Panc1 (cell line): ENCODE measurements around the gene MAP4. TPM values are rescaled to one million over a fixed set of nuclear protein-coding genes. Genes with fewer than 3 reads are reported as not detected.

Source experiments
- ATAC-seq: fragments of 200-7000 bp; cut with Tn5 transposase; 2 replicates; pipeline ENCODE4 v1.9.1; 2020; ENCODE audit warnings: mild to moderate bottlenecking, moderate library complexity
- BruUV-seq: library from RNA; stranded (reverse); fragments of 400-500 nt; replicated peaks from 2 replicates; lab custom pipeline; 2021; lab: Mats Ljungman, UMichigan
- CTCF ChIA-PET: fragments of 300-600 bp; sonication (Branson Sonifier 250); formaldehyde crosslinking; loops from one replicate; lab custom pipeline; 2022; ENCODE audit warnings: antibody characterized with exemption; lab: Charles Lee
- POLR2A ChIA-PET: fragments of 300-600 bp; sonication (Branson Sonifier 250); formaldehyde crosslinking; loops from one replicate; lab custom pipeline; 2022; ENCODE audit warnings: antibody characterized with exemption; lab: Charles Lee
- DNase-seq: peaks from one replicate; pipeline ENCODE4 v3.0.0-alpha.2; 2010; ENCODE audit warnings: low read depth, low spot score
- H3K27ac ChIP-seq: 2 replicates; pipeline ENCODE4 v1.5.1; 2011; ENCODE audit warnings: mild to moderate bottlenecking, low read length, inconsistent platforms
- H3K27me3 ChIP-seq: fragments of 200-500 bp; sonication (Bioruptor generic); 2 replicates; pipeline ENCODE4 v1.6.0; 2014; ENCODE audit warnings: low read length, inconsistent platforms; ENCODE audit not compliant: control insufficient read depth, insufficient read depth
- H3K36me3 ChIP-seq: fragments of 200-500 bp; sonication (Bioruptor generic); 2 replicates; pipeline ENCODE4 v1.5.1; 2014; ENCODE audit warnings: inconsistent platforms, mild to moderate bottlenecking, low read length, moderate library complexity; ENCODE audit not compliant: control insufficient read depth, insufficient read depth
- H3K4me1 ChIP-seq: 2 replicates; pipeline ENCODE4 v1.5.1; 2011; ENCODE audit warnings: inconsistent platforms, mild to moderate bottlenecking, low read length, moderate library complexity; ENCODE audit not compliant: control insufficient read depth, insufficient read depth
- H3K4me3 ChIP-seq, 2 experiments: 2 replicates each; pipeline ENCODE4 v1.5.1; 2011 to 2012; ENCODE audit warnings: low read depth in 2 of 2, low read length in 2 of 2, mild to moderate bottlenecking in 2 of 2, inconsistent platforms in 1 of 2, moderate library complexity in 1 of 2
- H3K9me3 ChIP-seq: fragments of 200-500 bp; sonication (Bioruptor generic); 2 replicates; pipeline ENCODE4 v1.5.1; 2014; ENCODE audit warnings: low read depth, mild to moderate bottlenecking, inconsistent platforms, low read length, moderate library complexity; ENCODE audit not compliant: control insufficient read depth, insufficient read depth
- POLR2AphosphoS5 ChIP-seq: IDR thresholded peaks from 2 replicates; pipeline ENCODE4 v1.6.1; 2012; ENCODE audit warnings: mild to moderate bottlenecking, low read depth, low read length, moderate library complexity
- SIN3A ChIP-seq: IDR thresholded peaks from 2 replicates; pipeline ENCODE4 v1.6.1; 2012; ENCODE audit warnings: low read depth, mild to moderate bottlenecking, low read length, moderate library complexity, borderline replicate concordance; ENCODE audit not compliant: insufficient read depth
- TCF7L2 ChIP-seq: IDR thresholded peaks from 2 replicates; pipeline ENCODE4 v1.6.1; 2011; ENCODE audit warnings: mild to moderate bottlenecking, low read depth, low read length, inconsistent platforms
- in situ Hi-C: cut with HindIII; loops from 2 replicates; pipeline ENCODE4 v1.10.0; 2016; ENCODE audit warnings: low sequenced_read_pairs, low pct_unique_long_range_greater_than_20kb
- intact Hi-C: fragments of 100-400 bp; cut with micrococcal nuclease; formaldehyde crosslinking; loops from one replicate; pipeline ENCODE4 v1.10.0; 2022; ENCODE audit not compliant: unreplicated experiment
- total RNA-seq: library from RNA; stranded (reverse); gene quantifications from one replicate; pipeline ENCODE4 v1.2.1, GENCODE V29; 2021; ENCODE audit not compliant: unreplicated experiment
- TF ChIP-seq, protein P1 (sequence below): fragments of 450-650 bp; IDR thresholded peaks from 2 replicates; pipeline ENCODE4 v1.5.1; 2017; ENCODE audit warnings: mild to moderate bottlenecking
- TF ChIP-seq, protein P2 (sequence below), 2 experiments: IDR thresholded peaks; 2 replicates each; pipeline ENCODE4 v1.6.1; 2011 to 2012; ENCODE audit warnings: low read depth in 2 of 2, control low read depth in 1 of 2, low read length in 1 of 2, mild to moderate bottlenecking in 1 of 2, moderate library complexity in 1 of 2; ENCODE audit not compliant: insufficient read depth in 1 of 2

MAP4 gene
- total RNA-seq, 1 experiment from 2014 or later: 150 TPM

DNA sequence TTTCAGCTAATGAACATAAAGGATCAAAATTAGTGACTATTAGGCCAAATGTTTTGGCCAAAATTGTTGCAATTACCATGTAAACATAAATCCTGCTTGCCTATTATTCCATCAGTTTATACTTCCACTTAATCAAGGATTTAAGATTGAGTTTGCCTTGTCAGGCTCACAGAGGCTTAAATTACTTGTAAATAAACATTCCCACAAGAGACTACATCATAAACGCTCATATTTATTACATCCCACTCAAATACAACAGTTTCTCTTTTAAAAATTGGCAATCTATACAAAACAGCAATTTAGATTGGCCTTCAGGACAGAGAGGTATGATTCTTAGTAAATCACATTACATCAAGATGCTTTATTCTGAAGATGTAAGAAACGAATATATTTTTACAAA is 9.9 kb upstream of the MAP4 start:
- TF ChIP-seq SIN3A (no peak), TCF7L2 (no peak), POLR2AphosphoS5 (no peak)
- TF ChIP-seq, protein P1, sequence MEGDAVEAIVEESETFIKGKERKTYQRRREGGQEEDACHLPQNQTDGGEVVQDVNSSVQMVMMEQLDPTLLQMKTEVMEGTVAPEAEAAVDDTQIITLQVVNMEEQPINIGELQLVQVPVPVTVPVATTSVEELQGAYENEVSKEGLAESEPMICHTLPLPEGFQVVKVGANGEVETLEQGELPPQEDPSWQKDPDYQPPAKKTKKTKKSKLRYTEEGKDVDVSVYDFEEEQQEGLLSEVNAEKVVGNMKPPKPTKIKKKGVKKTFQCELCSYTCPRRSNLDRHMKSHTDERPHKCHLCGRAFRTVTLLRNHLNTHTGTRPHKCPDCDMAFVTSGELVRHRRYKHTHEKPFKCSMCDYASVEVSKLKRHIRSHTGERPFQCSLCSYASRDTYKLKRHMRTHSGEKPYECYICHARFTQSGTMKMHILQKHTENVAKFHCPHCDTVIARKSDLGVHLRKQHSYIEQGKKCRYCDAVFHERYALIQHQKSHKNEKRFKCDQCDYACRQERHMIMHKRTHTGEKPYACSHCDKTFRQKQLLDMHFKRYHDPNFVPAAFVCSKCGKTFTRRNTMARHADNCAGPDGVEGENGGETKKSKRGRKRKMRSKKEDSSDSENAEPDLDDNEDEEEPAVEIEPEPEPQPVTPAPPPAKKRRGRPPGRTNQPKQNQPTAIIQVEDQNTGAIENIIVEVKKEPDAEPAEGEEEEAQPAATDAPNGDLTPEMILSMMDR: no peak
- TF ChIP-seq, protein P2, sequence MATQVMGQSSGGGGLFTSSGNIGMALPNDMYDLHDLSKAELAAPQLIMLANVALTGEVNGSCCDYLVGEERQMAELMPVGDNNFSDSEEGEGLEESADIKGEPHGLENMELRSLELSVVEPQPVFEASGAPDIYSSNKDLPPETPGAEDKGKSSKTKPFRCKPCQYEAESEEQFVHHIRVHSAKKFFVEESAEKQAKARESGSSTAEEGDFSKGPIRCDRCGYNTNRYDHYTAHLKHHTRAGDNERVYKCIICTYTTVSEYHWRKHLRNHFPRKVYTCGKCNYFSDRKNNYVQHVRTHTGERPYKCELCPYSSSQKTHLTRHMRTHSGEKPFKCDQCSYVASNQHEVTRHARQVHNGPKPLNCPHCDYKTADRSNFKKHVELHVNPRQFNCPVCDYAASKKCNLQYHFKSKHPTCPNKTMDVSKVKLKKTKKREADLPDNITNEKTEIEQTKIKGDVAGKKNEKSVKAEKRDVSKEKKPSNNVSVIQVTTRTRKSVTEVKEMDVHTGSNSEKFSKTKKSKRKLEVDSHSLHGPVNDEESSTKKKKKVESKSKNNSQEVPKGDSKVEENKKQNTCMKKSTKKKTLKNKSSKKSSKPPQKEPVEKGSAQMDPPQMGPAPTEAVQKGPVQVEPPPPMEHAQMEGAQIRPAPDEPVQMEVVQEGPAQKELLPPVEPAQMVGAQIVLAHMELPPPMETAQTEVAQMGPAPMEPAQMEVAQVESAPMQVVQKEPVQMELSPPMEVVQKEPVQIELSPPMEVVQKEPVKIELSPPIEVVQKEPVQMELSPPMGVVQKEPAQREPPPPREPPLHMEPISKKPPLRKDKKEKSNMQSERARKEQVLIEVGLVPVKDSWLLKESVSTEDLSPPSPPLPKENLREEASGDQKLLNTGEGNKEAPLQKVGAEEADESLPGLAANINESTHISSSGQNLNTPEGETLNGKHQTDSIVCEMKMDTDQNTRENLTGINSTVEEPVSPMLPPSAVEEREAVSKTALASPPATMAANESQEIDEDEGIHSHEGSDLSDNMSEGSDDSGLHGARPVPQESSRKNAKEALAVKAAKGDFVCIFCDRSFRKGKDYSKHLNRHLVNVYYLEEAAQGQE (IDR thresholded peaks at IDR 0.05; ENCODE audit: insufficient read depth in 1 of 2, low read depth in 2 of 2, low read length in 1 of 2): no peak
- DNase-seq (no peak), ATAC-seq (no peak)
- H3K4me3 ChIP-seq: no peak overlapping the region
- intact Hi-C loops: no loop called here
- no peaks in the 10 kb centered on the region; the same call in 1 of the 2 replicates for H3K36me3 ChIP-seq
- in situ Hi-C loops: no loop called here
- H3K4me1 ChIP-seq: no peaks in the 10 kb centered on the region
- H3K27ac ChIP-seq: no peak overlapping the region
- no TSS peak for BruUV-seq
- H3K27me3 ChIP-seq: no peaks in the 10 kb centered on the region
- ChIA-PET POLR2A (no interaction called here), CTCF (no interaction called here)
- no peaks in the 10 kb centered on the region for H3K9me3 ChIP-seq

DNA sequence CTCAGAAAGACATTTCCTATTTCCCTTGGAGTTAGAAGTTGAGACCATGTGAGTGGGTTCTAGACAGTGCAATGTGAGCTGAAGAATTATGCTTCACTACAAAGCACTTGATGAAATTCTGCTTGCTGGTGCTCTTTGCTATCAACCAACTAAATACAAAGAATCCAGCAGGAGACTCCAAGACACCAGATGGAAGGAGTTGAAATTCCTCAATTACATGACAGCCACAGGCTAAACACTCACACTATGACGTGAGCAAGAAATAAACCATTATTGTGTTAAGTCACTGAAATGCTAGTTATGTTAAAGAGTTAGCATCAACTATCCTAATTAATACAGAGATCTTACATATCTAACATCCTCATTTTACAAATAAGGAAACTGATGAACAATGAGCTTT is 8.2 kb upstream of the MAP4 start:
- intact Hi-C loops (no loop called here), in situ Hi-C loops (no loop called here)
- TF ChIP-seq, protein P2 (IDR thresholded peaks at IDR 0.05; ENCODE audit: insufficient read depth in 1 of 2, low read depth in 2 of 2, low read length in 1 of 2): no peak
- TF ChIP-seq POLR2AphosphoS5 (no peak), TCF7L2 (no peak), SIN3A (no peak)
- TF ChIP-seq, protein P1: no peak
- Histone ChIP-seq H3K27ac (no peak overlapping the region), H3K9me3 (no peaks in the 10 kb centered on the region), H3K4me3 (no peak overlapping the region), H3K27me3 (no peaks in the 10 kb centered on the region), H3K4me1 (no peaks in the 10 kb centered on the region; the same call in 1 of the 2 replicates), H3K36me3 (no peaks in the 10 kb centered on the region; the same call in 1 of the 2 replicates)
- no TSS peak for BruUV-seq
- no peak for ATAC-seq
- CTCF ChIA-PET: no interaction called here
- POLR2A ChIA-PET: interaction anchor here (0.7 kb wide), 1 partner anchor 12 kb away, joined by 4 read pairs; no protein-coding TSS in a partner anchor
- no peak for DNase-seq
